Measurements from ENCODE around the gene SAMD14. TPM values are rescaled to one million over a fixed set of nuclear protein-coding genes. Genes with fewer than 3 reads are reported as not detected.

The SAMD14 gene
- total and polyA plus RNA-seq, 10 of the 15 experiments (the other 5 are each of a cell fraction or from before 2014, with no cell fraction given): 0.06 to 1.7 (median 0.25) TPM; not detected in 3

GRCh38 chr17:50171371-50172071 lies 41.6 kb upstream of the SAMD14 start:
- H3K4me2 ChIP-seq (ENCODE audit: control insufficient read depth, insufficient read depth): no peak overlapping the region
- FAIRE-seq (no peak), DNase-seq (ENCODE audit: low read depth, low spot score) (no peak), ATAC-seq (no peak)
- H3K9ac ChIP-seq (ENCODE audit: control insufficient read depth, insufficient read depth, low read length): no peak overlapping the region
- no peaks in the 10 kb centered on the region for H4K20me1 ChIP-seq (ENCODE audit: control insufficient read depth, insufficient read depth)
- H3K36me3 ChIP-seq (ENCODE audit: control insufficient read depth in 2 of 2, insufficient read depth in 2 of 2, low read length in 1 of 2): no peaks in the 10 kb centered on the region
- H3K27ac ChIP-seq (ENCODE audit: control insufficient read depth, insufficient read depth): no peak overlapping the region
- WGBS (ENCODE audit: insufficient coverage, insufficient replicate concordance, low lambda C conversion rate, missing lambda C conversion rate): 61% methylated on average over 17 of the region's 17 CpGs
- H3K9me3 ChIP-seq (replicated peaks; ENCODE audit: control insufficient read depth, insufficient read depth, low read length): no peaks in the 10 kb centered on the region
- TF ChIP-seq ESRRA (IDR thresholded peaks at IDR 0.05; ENCODE audit: low read length) (no peak), HCFC1 (IDR thresholded peaks at IDR 0.05; ENCODE audit: low read length) (no peak), NBN (IDR thresholded peaks at IDR 0.05) (no peak), E2F4 (IDR thresholded peaks at IDR 0.05; ENCODE audit: low read depth, low read length) (no peak), PKNOX1 (IDR thresholded peaks at IDR 0.05) (no peak), ASH2L (IDR thresholded peaks at IDR 0.05; ENCODE audit: borderline replicate concordance, low read depth) (no peak), FOXK2 (IDR thresholded peaks at IDR 0.05) (no peak)
- H3K4me1 ChIP-seq (ENCODE audit: control insufficient read depth, insufficient read depth, low read length): peaks cover 15% of the 10 kb centered on the region
- intact Hi-C loops (cut with micrococcal nuclease; ENCODE audit: unreplicated experiment) (no loop called here), in situ Hi-C loops (cut with MboI) (no loop called here)
- H3K4me3 ChIP-seq: no peak overlapping the region
- ChIA-PET SMC1A (ENCODE audit: uncharacterized antibody, unreplicated experiment) (interaction anchor here (0.6 to 4.2 kb wide), 7 partner anchors 11 to 126 kb away, joined by 3 to 177 read pairs (median 5); partner anchors contain the start of gene COL1A1), CTCF (interaction anchor here (2.3 to 17.0 kb wide), 6 partner anchors 10 to 124 kb away, joined by 15 to 514 read pairs (median 64); partner anchors contain the start of genes COL1A1 and TMEM92), POLR2A (interaction anchor here (0.8 to 2.8 kb wide), 2 partner anchors 23 to 29 kb away, joined by 3 to 9 read pairs; no protein-coding TSS in a partner anchor), RAD21 (ENCODE audit: unreplicated experiment) (interaction anchor here (0.5 to 4.5 kb wide), 5 partner anchors 10 to 126 kb away, joined by 3 to 176 read pairs (median 8); no protein-coding TSS in a partner anchor)
- H3K79me2 ChIP-seq (ENCODE audit: control insufficient read depth, insufficient read depth, low read length): no peaks in the 10 kb centered on the region
- BruUV-seq (replicated peaks): no TSS peak
- H2AFZ ChIP-seq (ENCODE audit: control insufficient read depth, low read depth, low read length): no peak overlapping the region
- no peaks in the 10 kb centered on the region for H3K27me3 ChIP-seq (replicated peaks in 1 of 2; ENCODE audit: control insufficient read depth in 2 of 2, insufficient read depth in 2 of 2, low read length in 1 of 2)

Measured in GM12878 (cell line).